B cell (primary cell): ENCODE measurements around the gene EHMT2. TPM values are rescaled to one million over a fixed set of nuclear protein-coding genes. Genes with fewer than 3 reads are reported as not detected.

Source experiments
- ATAC-seq: fragments of 200-7000 bp; cut with Tn5 transposase; one replicate; pipeline ENCODE4 v1.10.0; 2021; ENCODE audit warnings: low read depth, mild to moderate bottlenecking, moderate number of reproducible peaks, moderate library complexity
- CTCF ChIA-PET: fragments of 350-600 bp; sonication (Branson Sonifier 250); formaldehyde crosslinking; loops from one replicate; lab custom pipeline; 2021; ENCODE audit warnings: antibody characterized with exemption, inconsistent platforms; lab: Charles Lee
- POLR2A ChIA-PET: fragments of 350-600 bp; sonication (Branson Sonifier 250); formaldehyde crosslinking; loops from one replicate; lab custom pipeline; 2021; ENCODE audit warnings: antibody characterized with exemption; lab: Charles Lee
- DNase-seq: peaks from one replicate; pipeline ENCODE4 v3.0.0; 2013
- H2AFZ ChIP-seq: 2 replicates; pipeline ENCODE4 v1.6.1; 2012; ENCODE audit warnings: mild to moderate bottlenecking, low read depth, low read length; ENCODE audit not compliant: insufficient read depth, poor library complexity, severe bottlenecking
- H3K27ac ChIP-seq, 2 donors: 1 replicate in 1 of 2; 2 replicates in 1 of 2; pipeline ENCODE4 v1.5.1; 2012 to 2013; ENCODE audit warnings: low read length in 2 of 2, mild to moderate bottlenecking in 2 of 2, moderate library complexity in 1 of 2
- H3K27me3 ChIP-seq, 4 experiments: fragments of 200-600 bp in 1 of 4; sonication (generic) in 1 of 4; replicated peaks in 1 of 4; 1 replicate in 2 of 4; 2 replicates in 2 of 4; pipeline versions ENCODE4 v1.6.1 to v1.7.0; 2013 to 2016; ENCODE audit warnings: low read length in 3 of 4, mild to moderate bottlenecking in 2 of 4, mixed read lengths in 1 of 4, moderate library complexity in 1 of 4; ENCODE audit not compliant: insufficient read depth in 4 of 4, control insufficient read depth in 3 of 4; ENCODE audit errors: control extremely low read depth in 1 of 4
- H3K36me3 ChIP-seq, 2 experiments: replicated peaks in 1 of 2; 1 replicate in 1 of 2; 2 replicates in 1 of 2; pipeline versions ENCODE4 v1.6.1 to v1.7.1; 2013; ENCODE audit warnings: low read length in 1 of 2; ENCODE audit not compliant: insufficient read depth in 2 of 2, control insufficient read depth in 1 of 2; ENCODE audit errors: control extremely low read depth in 1 of 2, extremely low read depth in 1 of 2
- H3K4me1 ChIP-seq, 2 donors: fragments of 200-600 bp in 1 of 2; sonication (generic) in 1 of 2; 1 replicate in 1 of 2; 2 replicates in 1 of 2; pipeline versions ENCODE4 v1.5.1 to v1.6.1; 2013 to 2017; ENCODE audit warnings: low read length in 2 of 2; ENCODE audit not compliant: control insufficient read depth in 2 of 2, insufficient read depth in 2 of 2
- H3K4me2 ChIP-seq: replicated peaks from 2 replicates; pipeline ENCODE3; 2012; ENCODE audit warnings: mild to moderate bottlenecking, low read depth, low read length; ENCODE audit not compliant: poor library complexity, severe bottlenecking
- H3K4me3 ChIP-seq, 5 experiments: fragments of 200-600 bp in 1 of 5; sonication (generic) in 1 of 5; 1 replicate in 3 of 5; 2 replicates in 2 of 5; pipeline versions ENCODE4 v1.5.1 to v1.7.0; 2011 to 2016; ENCODE audit warnings: low read length in 4 of 5, mild to moderate bottlenecking in 4 of 5, low read depth in 2 of 5, control low read depth in 1 of 5, moderate library complexity in 1 of 5; ENCODE audit not compliant: insufficient read depth in 1 of 5; ENCODE audit errors: control extremely low read depth in 1 of 5, extremely low read depth in 1 of 5
- H3K79me2 ChIP-seq: fragments of 200-600 bp; sonication (generic); one replicate; pipeline ENCODE4 v1.6.0; 2016; ENCODE audit warnings: low read length; ENCODE audit not compliant: control insufficient read depth, insufficient read depth
- H3K9ac ChIP-seq: fragments of 200-600 bp; sonication (generic); 2 replicates; pipeline ENCODE4 v1.6.1; 2017; ENCODE audit warnings: mild to moderate bottlenecking, low read length, moderate library complexity
- H3K9me3 ChIP-seq, 3 donors: one replicate each; pipeline versions ENCODE4 v1.6.1 to v1.7.1; 2013; ENCODE audit warnings: low read length in 2 of 3; ENCODE audit not compliant: control insufficient read depth in 2 of 3, insufficient read depth in 1 of 3; ENCODE audit errors: control extremely low read depth in 1 of 3
- H4K20me1 ChIP-seq: 2 replicates; pipeline ENCODE4 v1.6.0; 2012; ENCODE audit warnings: mild to moderate bottlenecking, low read length; ENCODE audit not compliant: insufficient read depth, control insufficient read depth, poor library complexity, severe bottlenecking
- H3K27ac Mint-ChIP-seq: one replicate; pipeline ENCODE4 v1.8.0; 2021; ENCODE audit warnings: mixed read lengths
- H3K27me3 Mint-ChIP-seq: one replicate; pipeline ENCODE4 v1.8.0; 2021; ENCODE audit warnings: mixed read lengths
- H3K4me1 Mint-ChIP-seq: one replicate; pipeline ENCODE4 v1.8.0; 2021; ENCODE audit warnings: mixed read lengths
- H3K4me3 Mint-ChIP-seq: one replicate; pipeline ENCODE4 v1.8.0; 2021; ENCODE audit warnings: mixed read lengths
- H3K9me3 Mint-ChIP-seq: one replicate; pipeline ENCODE4 v1.8.0; 2022; ENCODE audit warnings: mixed read lengths; ENCODE audit not compliant: insufficient read depth
- EZH2 ChIP-seq: IDR thresholded peaks from 2 replicates; pipeline ENCODE4 v1.6.1; 2012; ENCODE audit warnings: borderline replicate concordance, low read depth, mild to moderate bottlenecking, moderate library complexity, low read length; ENCODE audit not compliant: insufficient read depth, poor library complexity, severe bottlenecking
- whole genome bisulfite sequencing: methylation state at CpG from one replicate; pipeline ENCODE4 v1.1.5; 2013; ENCODE audit warnings: missing lambda C conversion rate; ENCODE audit not compliant: insufficient coverage; 5-methylcytosine and 5-hydroxymethylcytosine counted together
- intact Hi-C: fragments of 100-400 bp; cut with micrococcal nuclease; formaldehyde crosslinking; loops from one replicate; pipeline ENCODE4 v1.10.0; 2022
- polyA plus RNA-seq: library from polyadenylated mRNA; depleted of rRNA; stranded (reverse); fragments of >200 nt; gene quantifications from 2 replicates; pipeline ENCODE4 v1.2.3, GENCODE V29; 2012
- total RNA-seq, 2 donors: library from RNA; stranded (reverse); fragments of 120-200 nt in 1 of 2; gene quantifications; 1 replicate in 1 of 2; 2 replicates in 1 of 2; pipeline versions ENCODE4 v1.2.3 to v1.2.4, GENCODE V29; 2013 to 2022
- TF ChIP-seq, protein P1 (sequence below): fragments of 200-600 bp; IDR thresholded peaks from one replicate; pipeline ENCODE4 v1.8.0; 2022; ENCODE audit warnings: antibody characterized with exemption, mild to moderate bottlenecking

Gene EHMT2
- total and polyA plus RNA-seq, 2 donors (not counting 1 experiment from before 2014, with no cell fraction given): 86.1 to 108 TPM

DNA sequence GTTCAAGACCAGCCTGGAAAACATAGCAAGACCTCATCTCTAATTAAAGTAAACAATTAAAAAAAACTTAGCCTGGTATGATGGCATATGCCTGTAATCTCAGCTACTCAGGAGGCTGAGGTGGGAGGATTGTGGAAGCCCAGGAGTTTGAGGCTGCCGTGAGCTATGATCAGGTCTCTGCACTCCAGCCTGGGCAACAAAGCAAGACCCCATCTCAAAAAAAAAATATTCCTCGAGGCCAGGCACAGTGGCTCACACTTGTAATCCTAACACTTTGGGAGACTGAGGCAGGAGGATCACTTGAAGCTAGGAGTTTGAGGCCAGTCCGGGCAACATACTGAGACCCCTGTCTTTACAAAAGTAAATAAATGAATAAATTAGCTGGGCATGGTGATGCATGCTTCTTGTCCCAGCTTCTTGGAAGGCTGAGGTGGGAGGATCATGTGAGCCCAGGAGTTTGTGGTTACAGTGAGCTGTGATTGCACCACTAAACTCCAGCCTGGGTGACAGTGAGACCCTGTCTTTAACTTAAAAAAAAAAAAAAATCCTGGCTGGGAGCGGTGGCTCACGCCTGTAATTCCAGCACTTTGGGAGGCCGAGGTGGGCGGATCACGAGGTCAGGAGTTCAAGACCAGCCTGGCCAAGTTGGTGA, 20.7 kb upstream of the EHMT2 start:
- intact Hi-C loops: no loop called here
- no peak for TF ChIP-seq EZH2
- TF ChIP-seq, protein P1, sequence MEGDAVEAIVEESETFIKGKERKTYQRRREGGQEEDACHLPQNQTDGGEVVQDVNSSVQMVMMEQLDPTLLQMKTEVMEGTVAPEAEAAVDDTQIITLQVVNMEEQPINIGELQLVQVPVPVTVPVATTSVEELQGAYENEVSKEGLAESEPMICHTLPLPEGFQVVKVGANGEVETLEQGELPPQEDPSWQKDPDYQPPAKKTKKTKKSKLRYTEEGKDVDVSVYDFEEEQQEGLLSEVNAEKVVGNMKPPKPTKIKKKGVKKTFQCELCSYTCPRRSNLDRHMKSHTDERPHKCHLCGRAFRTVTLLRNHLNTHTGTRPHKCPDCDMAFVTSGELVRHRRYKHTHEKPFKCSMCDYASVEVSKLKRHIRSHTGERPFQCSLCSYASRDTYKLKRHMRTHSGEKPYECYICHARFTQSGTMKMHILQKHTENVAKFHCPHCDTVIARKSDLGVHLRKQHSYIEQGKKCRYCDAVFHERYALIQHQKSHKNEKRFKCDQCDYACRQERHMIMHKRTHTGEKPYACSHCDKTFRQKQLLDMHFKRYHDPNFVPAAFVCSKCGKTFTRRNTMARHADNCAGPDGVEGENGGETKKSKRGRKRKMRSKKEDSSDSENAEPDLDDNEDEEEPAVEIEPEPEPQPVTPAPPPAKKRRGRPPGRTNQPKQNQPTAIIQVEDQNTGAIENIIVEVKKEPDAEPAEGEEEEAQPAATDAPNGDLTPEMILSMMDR: no peak
- H3K36me3 ChIP-seq: no peaks in the 10 kb centered on the region
- no peaks in the 10 kb centered on the region for H3K27me3 ChIP-seq
- WGBS: no CpG with 5 or more reads among the region's 8 CpGs
- H3K27me3 Mint-ChIP-seq: peaks cover 9% of the 10 kb centered on the region
- DNase-seq (no peak), ATAC-seq (no peak)
- no peaks in the 10 kb centered on the region for H3K79me2 ChIP-seq
- H2AFZ ChIP-seq: no peak overlapping the region
- no peak overlapping the region for H3K4me2 ChIP-seq
- no peak overlapping the region for H3K27ac ChIP-seq
- H3K9ac ChIP-seq: no peak overlapping the region
- ChIA-PET CTCF (interaction anchor here (1.1 to 1.7 kb wide), 2 partner anchors 28 to 35 kb away, joined by 3 read pairs; no protein-coding TSS in a partner anchor), POLR2A (no interaction called here)
- no peak overlapping the region for H3K4me3 ChIP-seq
- H3K4me1 ChIP-seq: no peaks in the 10 kb centered on the region
- no peaks in the 10 kb centered on the region for H4K20me1 ChIP-seq
- H3K9me3 Mint-ChIP-seq: no peaks in the 10 kb centered on the region
- no peak overlapping the region for H3K4me3 Mint-ChIP-seq
- H3K4me1 Mint-ChIP-seq: no peaks in the 10 kb centered on the region
- no peak overlapping the region for H3K27ac Mint-ChIP-seq
- H3K9me3 ChIP-seq: no peaks in the 10 kb centered on the region

DNA sequence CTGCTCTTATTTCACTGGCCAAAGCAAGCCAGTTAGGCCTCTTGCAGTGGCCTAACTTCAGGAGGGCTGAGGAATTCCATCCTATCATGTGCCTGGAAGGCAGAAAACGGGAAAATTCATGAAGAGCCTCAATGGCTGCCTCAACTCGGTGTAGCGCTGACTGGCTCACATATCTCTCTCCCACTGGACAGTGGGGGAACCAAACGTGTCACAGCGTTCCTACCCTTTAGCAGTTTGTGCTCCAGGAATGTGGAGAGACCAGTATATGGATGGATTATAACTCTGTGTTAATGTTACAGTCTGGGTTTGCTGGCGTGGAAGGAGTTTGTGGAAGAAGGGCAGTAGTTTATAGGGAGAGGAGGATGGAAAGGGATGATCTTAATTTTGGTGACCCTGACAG, 18.3 kb upstream of the EHMT2 start:
- DNase-seq (no peak), ATAC-seq (no peak)
- no peak overlapping the region for H3K27ac ChIP-seq
- TF ChIP-seq, protein P1: no peak
- no peak for TF ChIP-seq EZH2
- CTCF ChIA-PET: interaction anchor here (1.3 kb wide), 1 partner anchor 26 kb away, joined by 4 read pairs; no protein-coding TSS in a partner anchor
- peaks cover 13% of the 10 kb centered on the region for H3K27me3 Mint-ChIP-seq
- no peaks in the 10 kb centered on the region for H3K79me2 ChIP-seq
- WGBS: 94% methylated on average over 3 of the region's 6 CpGs
- no peaks in the 10 kb centered on the region for H3K4me1 Mint-ChIP-seq
- no peaks in the 10 kb centered on the region for H3K4me1 ChIP-seq
- no peak overlapping the region for H3K9ac ChIP-seq
- H4K20me1 ChIP-seq: no peaks in the 10 kb centered on the region
- no peak overlapping the region for H3K4me2 ChIP-seq
- no peaks in the 10 kb centered on the region for H3K9me3 ChIP-seq
- H3K4me3 ChIP-seq: no peak overlapping the region
- no peak overlapping the region for H3K4me3 Mint-ChIP-seq
- H3K9me3 Mint-ChIP-seq: no peaks in the 10 kb centered on the region
- H2AFZ ChIP-seq: no peak overlapping the region
- no peak overlapping the region for H3K27ac Mint-ChIP-seq
- no peaks in the 10 kb centered on the region for H3K36me3 ChIP-seq
- POLR2A ChIA-PET: no interaction called here
- intact Hi-C loops: no loop called here
- H3K27me3 ChIP-seq: no peaks in the 10 kb centered on the region
